H7 (cell line): ENCODE measurements around the gene TTC19. TPM values are rescaled to one million over a fixed set of nuclear protein-coding genes. Genes with fewer than 3 reads are reported as not detected.
A peak's percentile ranks its signal among the peaks of the same experiment; 100 is the strongest.

Experiments
- DNase-seq: peaks from one replicate; pipeline ENCODE4 v3.0.0; 2012
- H3K27me3 ChIP-seq: 2 replicates; pipeline ENCODE4 v1.6.0; 2011; ENCODE audit warnings: mild to moderate bottlenecking, low read length; ENCODE audit not compliant: control insufficient read depth, insufficient read depth
- H3K36me3 ChIP-seq: replicated peaks from 2 replicates; pipeline ENCODE4 v1.5.1; 2011; ENCODE audit warnings: low read length; ENCODE audit not compliant: control insufficient read depth, insufficient read depth
- H3K4me3 ChIP-seq: 2 replicates; pipeline ENCODE4 v1.5.1; 2011; ENCODE audit warnings: low read depth, mild to moderate bottlenecking, control low read depth, low read length, moderate library complexity; ENCODE audit not compliant: insufficient read depth
- total RNA-seq: library from RNA; depleted of rRNA; stranded (reverse); fragments of >200 nt; shearing (Covaris generic); gene quantifications from 2 replicates; pipeline ENCODE4 v1.2.3, GENCODE V29; 2014; rRNA removed

Gene TTC19, protein sequence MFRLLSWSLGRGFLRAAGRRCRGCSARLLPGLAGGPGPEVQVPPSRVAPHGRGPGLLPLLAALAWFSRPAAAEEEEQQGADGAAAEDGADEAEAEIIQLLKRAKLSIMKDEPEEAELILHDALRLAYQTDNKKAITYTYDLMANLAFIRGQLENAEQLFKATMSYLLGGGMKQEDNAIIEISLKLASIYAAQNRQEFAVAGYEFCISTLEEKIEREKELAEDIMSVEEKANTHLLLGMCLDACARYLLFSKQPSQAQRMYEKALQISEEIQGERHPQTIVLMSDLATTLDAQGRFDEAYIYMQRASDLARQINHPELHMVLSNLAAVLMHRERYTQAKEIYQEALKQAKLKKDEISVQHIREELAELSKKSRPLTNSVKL
- 43.1 and 56.9 TPM in 2 replicates for total RNA-seq

DNA sequence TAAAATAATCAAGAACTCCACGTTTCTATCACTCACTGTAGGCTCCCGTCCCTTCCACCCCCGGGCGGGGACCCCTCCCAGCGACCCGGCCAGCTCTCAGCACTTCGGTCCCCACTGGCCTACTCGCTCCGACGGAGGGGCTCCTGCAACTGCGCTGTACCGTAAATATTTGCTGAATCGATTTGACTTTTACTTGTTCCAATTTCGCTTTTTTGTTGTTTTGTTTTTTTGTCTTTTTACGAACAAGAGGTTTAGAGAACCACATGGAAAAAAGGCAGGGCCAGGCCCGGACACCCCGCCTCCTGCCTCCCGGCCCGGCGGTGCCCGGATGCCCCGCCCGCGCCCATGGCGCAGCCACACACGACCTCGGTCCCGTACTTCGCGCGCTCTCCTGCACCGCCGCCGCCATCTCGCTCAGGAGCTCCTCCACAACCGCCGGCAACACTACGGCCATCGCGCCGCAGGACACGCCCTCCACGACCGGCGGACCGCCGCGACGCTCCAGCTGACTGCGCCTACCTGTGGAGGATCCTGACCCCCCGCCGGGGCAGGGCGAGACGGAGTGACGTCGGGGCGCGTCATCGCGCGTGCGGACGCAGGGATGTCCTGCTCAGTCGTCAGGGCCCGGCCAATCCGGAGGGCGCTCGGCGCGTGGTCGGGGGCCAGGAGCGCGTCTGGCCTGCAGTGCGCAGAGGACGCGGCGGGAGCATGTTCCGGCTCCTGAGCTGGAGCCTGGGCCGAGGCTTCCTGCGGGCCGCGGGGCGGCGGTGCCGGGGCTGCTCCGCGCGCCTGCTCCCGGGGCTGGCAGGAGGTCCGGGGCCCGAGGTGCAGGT is at the start of gene TTC19, which contains the start of gene ZSWIM7:
Gene TTC19 (plus strand): TSS at position 684 of the 833 bp plus-strand sequence. CDS start 25 bp downstream, at position 709.
Gene ZSWIM7 (minus strand): TSS at position 564 of the 833 bp plus-strand sequence. CDS start 110 bp downstream, at position 454.
- Histone ChIP-seq H3K36me3 (peaks cover 25% of the 10 kb centered on the region), H3K4me3 (peak within 1 kb of the TSS; percentile 92), H3K27me3 (no peaks in the 10 kb centered on the region)
- DNase-seq: peak; percentile 99

DNA sequence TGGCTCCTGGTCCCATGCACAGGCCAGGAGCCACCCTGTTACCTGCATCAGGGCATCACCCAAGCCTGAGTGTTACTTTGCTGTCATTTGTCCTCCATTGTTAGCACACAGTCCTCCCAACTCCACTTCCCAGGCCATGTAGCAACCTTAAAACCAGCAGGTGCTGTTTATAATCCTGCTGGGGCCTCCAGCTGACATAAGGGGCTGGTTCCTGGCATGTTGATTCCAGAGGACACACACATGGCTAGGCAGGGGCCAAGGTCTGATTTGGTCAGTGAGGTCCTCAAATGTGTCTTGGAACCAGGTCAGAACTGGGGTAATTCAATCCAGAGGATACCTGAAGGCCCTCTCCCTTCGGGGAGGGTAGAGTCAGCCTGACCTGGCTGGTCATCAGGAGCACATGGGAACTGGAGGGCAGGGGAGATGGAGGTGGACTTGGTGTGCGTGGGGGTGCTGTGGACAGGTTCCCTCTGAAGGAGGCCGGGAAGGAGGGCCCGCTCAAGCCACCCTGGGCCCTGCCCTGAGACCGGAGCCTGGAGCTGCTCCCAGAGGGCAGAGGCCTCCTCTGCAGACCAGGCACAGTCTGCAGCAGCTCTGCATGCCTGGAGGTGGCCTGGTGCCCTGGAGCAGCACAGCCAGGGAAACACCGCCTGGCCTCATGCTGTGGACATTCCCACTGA is 48.1 kb upstream of the TTC19 start:
- DNase-seq: peak; percentile 52

DNA sequence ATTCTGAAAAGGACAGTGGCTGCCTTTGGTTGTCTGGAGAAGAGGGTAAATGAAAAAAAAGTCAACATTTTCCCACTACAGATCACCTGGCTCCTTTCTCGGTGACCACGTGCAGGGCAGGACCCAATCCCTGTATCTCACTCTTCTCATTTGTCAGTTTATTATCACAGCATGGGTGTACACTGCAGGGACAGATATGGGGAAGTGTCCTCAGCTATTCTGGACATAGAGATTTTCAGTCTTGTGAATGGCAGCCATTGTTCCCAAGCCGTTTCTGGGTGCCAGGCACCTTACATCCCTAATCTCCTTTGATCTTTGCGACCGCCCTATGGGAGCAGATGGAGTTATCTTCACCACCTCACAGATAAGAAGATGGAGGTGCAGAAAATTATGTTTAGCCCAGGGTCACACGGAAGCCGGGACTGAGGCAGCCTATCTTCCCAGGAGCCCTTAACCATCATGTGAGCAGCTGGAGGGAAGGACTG is 47.5 kb upstream of the TTC19 start:
- no peaks in the 10 kb centered on the region; the same call in 1 of the 2 replicates for H3K27me3 ChIP-seq
- no peaks in the 10 kb centered on the region for H3K36me3 ChIP-seq

More for the DNA sequence above, 48.1 kb upstream of the TTC19 start:
- Histone ChIP-seq H3K36me3 (no peaks in the 10 kb centered on the region), H3K27me3 (peaks cover 3% of the 10 kb centered on the region), H3K4me3 (no peak overlapping the region)

DNA sequence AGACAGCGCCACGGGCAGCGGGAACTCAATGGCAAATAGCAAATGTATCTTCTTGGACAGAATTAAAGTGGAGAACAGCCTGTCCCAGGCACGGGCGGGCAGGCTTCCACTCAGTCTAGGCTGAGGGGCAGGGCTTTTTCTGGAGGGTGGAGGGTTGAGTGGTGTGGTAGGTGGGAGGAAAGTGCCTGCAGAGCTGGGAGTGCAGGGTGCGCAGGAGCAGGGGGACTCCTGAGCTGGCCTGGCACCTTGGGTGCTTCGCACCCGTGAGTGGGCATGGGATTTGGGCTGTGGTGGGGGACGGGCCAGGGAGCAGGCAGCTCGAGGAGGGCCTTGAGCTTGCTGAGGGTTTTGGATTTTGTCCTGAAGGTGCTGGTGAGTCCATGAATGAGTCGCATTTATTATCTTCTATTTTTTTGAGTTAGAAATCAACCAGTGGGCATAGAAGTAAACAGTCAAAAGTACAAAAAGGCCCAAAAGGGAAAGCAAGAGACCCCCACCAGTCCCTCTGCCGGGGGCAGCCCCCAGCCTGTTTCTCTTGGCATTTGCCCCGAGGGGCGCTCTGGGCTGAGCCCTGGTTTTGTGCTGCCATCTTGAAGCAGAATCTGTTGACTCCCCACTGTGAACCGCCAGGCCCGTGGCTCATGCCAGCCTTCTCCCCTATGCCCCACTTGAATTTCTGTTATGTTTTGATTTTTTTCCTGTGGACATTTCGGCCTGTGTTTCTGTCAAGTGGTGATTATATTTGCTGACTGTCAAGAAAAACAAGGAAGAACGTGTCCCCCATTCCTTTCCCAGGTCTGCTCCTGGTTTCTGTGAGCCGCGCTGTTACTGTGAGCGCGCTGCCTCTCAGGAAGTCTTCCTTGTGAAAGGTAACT is 46.5 kb upstream of the TTC19 start:
- DNase-seq: no peak
- Histone ChIP-seq H3K27me3 (no peaks in the 10 kb centered on the region), H3K4me3 (no peak overlapping the region), H3K36me3 (no peaks in the 10 kb centered on the region)

More for the DNA sequence above, 47.5 kb upstream of the TTC19 start:
- no peak overlapping the region for H3K4me3 ChIP-seq
- DNase-seq: no peak

DNA sequence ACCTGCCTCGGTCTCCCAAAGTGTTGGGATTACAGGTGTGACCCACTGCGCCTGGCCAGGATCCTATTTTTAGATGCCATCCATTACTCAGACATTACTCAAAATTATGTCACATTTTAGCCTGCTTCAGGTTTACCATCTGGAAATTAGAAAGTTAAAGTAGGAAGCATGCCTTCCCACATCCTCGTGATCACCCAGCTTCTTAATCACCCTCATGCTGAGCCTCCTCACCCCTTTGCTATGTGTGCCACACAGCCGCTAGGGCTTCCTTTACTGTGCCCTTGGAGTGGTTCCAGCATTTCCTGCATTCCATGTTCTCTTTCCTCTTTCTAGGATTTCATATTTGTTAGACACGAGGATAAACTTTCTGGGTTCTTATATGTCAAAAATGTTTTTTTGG is 45.4 kb upstream of the TTC19 start:
- H3K4me3 ChIP-seq: no peak overlapping the region
- DNase-seq: no peak
- no peaks in the 10 kb centered on the region for H3K27me3 ChIP-seq
- H3K36me3 ChIP-seq: no peaks in the 10 kb centered on the region

DNA sequence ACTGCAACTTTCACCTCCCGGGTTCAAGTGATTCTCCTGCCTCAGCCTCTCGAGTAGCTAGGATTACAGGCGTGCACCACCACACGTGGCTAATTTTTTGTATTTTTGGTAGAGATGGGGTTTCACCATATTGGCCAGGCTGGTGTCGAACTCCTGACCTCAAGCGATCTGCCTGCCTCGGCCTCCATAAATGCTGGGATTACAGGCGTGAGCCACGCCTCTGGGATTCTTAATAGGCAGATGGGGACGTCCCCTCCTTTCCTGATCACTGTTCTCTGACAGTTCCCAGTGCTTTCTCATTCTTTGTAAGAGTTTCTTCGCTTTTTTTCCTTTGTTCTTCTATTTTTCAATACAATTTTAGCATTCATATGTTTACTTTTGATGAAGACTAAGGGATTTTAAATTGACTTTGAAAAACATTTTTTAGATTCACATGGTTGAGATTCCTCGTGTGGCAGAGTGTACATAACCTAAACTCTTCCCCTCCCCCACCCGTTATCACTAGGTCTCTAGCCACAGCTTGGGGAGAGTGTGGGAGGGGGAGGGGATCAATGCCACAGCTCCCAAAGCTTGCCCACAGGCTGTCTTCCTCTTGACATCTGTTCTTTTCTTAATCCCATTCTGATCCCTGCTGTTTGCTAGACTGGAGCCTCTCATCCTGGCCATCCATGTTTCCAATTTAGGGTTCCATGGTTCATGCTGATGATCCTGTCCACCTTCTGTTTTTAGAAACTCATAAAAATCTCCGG is 43.7 kb upstream of the TTC19 start:
- H3K27me3 ChIP-seq: no peaks in the 10 kb centered on the region
- no peaks in the 10 kb centered on the region for H3K36me3 ChIP-seq
- peak; percentile 57 for DNase-seq
- H3K4me3 ChIP-seq: no peak overlapping the region

DNA sequence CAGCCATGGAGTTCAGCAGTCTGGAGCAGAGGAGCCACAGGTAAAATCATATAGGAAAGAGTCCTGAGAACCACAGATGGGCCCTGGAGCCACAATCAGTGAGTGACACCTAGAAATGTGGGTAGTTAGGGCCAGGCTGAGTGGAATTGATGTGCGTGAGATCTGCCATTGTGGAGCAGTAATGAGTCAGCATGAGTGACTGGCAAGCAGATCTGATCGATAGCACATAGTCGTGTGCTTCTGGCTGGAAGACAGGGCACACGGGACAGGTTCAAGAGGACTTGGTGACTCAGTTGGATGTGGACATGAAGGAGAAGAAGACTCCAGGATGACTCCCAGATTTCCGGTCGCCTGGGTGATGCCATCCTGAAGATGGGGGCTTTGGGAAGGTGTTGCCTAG is 42.4 kb upstream of the TTC19 start:
- DNase-seq: no peak
- Histone ChIP-seq H3K4me3 (no peak overlapping the region), H3K27me3 (no peaks in the 10 kb centered on the region), H3K36me3 (no peaks in the 10 kb centered on the region)

DNA sequence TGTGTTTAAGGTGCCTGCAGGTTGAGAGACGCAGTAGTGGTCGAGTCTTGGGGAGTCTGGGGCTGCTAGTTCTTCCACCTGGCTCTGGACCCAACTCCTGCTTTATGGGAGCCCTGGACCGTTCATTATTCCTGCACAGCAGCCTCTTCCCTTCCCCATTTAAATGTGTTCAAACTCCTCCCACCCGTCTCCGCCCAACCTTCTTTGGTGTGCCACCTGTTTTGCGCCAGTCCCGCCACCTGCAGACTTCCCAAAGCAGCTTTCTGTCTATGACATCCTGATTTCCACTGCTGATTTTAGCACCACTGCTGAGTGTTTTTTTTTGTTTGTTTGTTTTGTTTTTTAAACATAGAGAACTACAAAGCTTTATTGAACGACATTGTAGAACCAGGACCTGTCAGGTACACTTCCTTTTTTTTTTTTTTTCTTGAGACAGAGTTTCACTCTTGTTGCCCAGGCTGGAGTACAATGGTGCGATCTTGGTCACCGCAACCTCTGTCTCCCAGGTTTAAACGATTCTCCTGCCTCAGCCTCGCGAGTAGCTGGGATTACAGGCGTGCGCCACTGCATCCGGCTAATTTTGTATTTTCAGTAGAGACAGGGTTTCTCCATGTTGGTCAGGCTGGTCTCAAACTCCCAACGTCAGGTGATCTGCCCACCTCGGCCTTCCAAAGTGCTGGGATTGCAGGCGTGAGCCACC is 41.9 kb upstream of the TTC19 start:
- no peaks in the 10 kb centered on the region for H3K36me3 ChIP-seq
- DNase-seq: no peak
- no peaks in the 10 kb centered on the region for H3K27me3 ChIP-seq
- H3K4me3 ChIP-seq: no peak overlapping the region

DNA sequence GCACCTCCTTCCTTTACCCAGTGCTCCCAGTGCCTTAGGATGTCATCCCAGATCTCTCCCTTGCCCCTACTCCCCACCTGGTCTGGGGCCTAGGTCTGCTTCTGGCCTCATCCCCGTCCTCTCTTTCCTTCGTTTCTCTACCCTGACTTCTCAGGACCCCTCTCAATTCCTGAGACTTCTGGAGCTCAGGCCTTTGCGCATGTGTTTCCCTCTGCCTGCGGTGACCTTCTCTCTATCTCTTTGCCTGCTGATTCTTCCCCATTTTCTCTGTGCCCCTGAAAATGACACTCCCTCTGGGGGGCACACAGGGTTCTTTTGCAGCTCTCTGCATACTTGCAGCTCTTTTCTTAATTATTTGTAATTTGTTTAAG is 41.2 kb upstream of the TTC19 start:
- Histone ChIP-seq H3K36me3 (no peaks in the 10 kb centered on the region), H3K4me3 (no peak overlapping the region), H3K27me3 (no peaks in the 10 kb centered on the region)
- no peak for DNase-seq

DNA sequence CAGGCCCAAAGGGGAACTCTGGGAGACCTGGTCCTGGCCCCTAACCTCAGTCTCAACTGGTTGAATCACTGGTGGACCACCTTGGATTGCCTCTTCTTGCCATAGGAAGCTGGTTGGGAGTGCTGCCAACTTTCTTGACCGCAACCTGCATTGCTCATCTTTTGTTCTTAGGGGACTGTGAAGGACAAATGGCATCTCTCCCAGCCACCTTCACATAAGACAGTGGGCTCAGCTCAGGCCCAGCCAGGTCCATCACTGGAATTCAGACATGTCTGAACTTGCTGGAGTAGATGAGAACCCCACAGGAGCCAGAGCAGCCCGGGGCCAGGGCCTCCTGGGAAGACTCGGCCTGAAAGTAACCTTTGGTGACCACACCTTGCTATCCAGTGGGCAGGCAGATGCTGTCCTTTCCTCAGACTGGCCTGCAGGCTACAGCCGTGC is 35.9 kb upstream of the TTC19 start:
- no peaks in the 10 kb centered on the region for H3K27me3 ChIP-seq
- DNase-seq: no peak
- H3K4me3 ChIP-seq: no peak overlapping the region
- H3K36me3 ChIP-seq: no peaks in the 10 kb centered on the region

DNA sequence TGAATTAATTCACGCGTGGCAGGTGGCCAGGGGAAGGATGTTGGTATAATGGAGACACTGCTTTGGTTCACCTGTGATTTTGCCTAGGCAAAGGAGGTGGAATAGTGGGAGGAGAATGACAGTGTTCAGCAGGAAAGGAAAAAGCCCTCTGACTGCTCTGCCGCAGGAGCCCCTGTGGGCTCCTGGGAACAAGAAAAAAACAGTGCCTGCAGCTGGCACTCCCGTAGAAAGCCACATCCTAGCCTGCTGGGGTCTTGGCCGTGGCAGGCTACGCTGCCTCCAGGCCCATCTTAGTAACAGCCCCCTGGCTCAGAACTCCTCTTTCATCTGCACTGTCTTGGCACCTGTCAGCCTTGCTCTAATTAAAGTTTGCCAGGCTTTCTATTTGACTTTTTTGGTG is 34.1 kb upstream of the TTC19 start:
- H3K36me3 ChIP-seq: no peaks in the 10 kb centered on the region
- peak; percentile 57 for DNase-seq
- no peaks in the 10 kb centered on the region for H3K27me3 ChIP-seq
- no peak overlapping the region for H3K4me3 ChIP-seq

DNA sequence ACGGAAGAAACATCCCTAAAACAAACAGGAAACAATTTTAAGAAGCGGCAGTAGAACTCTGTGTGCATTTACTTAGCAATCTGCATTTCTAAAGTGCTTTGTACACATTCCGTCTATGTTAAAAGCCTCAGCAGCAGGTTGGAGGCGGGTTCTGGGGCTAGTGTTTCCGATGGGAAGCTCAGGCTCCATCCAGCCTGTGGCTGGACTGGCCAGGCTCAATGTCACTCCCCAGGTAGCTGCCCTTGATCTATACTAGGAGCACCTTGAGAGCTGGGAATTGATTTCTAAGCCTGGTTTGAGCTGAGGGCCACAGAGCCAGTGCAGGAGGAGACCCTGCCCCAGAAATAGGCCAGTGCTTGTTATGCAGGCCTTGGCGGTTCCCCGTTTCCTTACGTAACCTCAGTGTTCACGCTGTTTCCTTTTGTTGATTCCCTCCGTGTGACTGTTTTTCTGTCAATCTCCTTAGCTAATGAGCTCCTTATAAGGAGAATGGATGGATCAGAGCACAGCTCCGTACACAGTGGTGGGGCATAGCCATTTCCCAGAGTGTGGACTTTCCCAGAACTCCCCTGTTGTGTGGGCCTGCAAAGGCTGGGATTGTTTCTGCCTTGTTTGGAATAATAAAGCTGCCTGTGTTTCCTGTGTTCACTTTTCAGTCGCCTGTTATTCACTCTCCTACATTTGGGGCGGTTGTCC is 33.3 kb upstream of the TTC19 start:
- peak overlapping the region; percentile 24 for H3K4me3 ChIP-seq
- DNase-seq: peak; percentile 81
- no peaks in the 10 kb centered on the region for H3K36me3 ChIP-seq
- H3K27me3 ChIP-seq: no peaks in the 10 kb centered on the region
